IPS DF 19.7 (cell line): ENCODE measurements around the gene HIVEP3.

Source experiments
- DNase-seq: peaks from one replicate; pipeline ENCODE4 v3.0.0-alpha.2; 2013; ENCODE audit warnings: low read depth, low spot score

The HIVEP3 gene

DNA sequence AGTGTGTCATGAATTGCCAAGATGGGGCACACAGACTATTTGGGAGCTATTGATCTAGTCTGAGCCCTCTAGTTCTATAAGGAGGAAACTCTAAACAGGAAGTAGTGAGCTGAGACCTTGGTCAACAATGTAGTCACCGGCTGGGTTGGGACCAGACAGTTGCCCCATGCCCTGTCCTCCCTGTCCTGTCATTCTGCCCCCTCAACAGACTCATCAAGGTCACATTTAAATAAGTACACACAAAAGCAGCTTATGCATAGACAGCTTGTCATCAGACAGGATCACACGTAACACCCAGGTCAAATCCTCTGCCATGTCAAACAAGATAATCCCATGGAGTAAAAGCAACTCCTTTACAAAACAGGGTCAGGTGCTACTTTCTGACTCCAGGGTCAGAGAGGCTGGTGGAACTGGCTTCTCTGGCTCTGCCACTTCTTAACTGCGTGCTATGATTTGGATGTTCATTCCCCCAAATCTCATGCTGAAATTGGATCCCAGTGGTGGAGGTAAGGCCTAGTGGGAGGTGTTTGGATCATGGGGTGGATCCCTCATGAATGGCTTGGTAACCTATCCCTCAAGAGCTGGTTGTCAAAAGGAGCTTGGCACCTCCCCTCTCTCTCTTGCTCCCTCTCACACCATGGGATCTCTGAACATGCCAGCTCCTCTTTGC is 128.9 kb downstream of the HIVEP3 start:
- DNase-seq: no peak

GRCh38 chr1:41788427-41788826 is 130.3 kb downstream of the HIVEP3 start:
- DNase-seq: no peak

- DNase-seq: no peak
Measured at GRCh38 chr1:41784531-41785274, 134.0 kb downstream of the HIVEP3 start.

- DNase-seq: no peak
Measured at GRCh38 chr1:41783189-41783639, 135.5 kb downstream of the HIVEP3 start.

- no peak for DNase-seq
Measured at GRCh38 chr1:41780916-41781315, 137.8 kb downstream of the HIVEP3 start.

- DNase-seq: no peak
Measured at GRCh38 chr1:41780322-41780721, 138.4 kb downstream of the HIVEP3 start.

GRCh38 chr1:41779360-41779759 is 139.4 kb downstream of the HIVEP3 start:
- DNase-seq: no peak

GRCh38 chr1:41777695-41778094 is 141.0 kb downstream of the HIVEP3 start:
- no peak for DNase-seq

DNA sequence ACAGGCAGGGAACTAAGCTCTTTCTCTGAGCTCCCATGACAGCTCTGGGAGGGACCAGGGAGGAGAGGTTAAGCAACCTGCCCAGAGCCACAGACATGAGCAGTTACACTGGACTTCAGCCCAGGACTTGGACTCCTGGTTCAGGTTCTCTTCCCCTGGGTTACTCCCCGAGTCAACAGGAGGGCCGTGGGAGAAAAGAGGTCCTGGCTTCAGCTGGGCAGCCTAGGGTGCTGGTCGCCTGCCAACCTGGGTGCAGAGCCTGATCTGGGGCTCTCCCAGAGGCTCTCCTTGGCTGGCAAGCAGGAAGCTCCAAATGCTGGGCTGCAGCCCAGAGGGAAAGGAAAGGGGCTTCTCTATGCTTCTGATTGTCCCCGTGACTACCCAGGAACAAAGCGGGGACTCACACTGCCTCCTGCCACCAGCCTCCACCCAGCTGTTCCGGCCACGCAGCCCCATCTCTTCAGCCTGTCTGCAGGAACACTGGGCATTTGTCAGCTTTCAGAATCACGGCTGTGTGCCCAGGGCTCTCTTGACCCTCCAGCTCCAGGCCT is 141.8 kb downstream of the HIVEP3 start:
- no peak for DNase-seq

DNA sequence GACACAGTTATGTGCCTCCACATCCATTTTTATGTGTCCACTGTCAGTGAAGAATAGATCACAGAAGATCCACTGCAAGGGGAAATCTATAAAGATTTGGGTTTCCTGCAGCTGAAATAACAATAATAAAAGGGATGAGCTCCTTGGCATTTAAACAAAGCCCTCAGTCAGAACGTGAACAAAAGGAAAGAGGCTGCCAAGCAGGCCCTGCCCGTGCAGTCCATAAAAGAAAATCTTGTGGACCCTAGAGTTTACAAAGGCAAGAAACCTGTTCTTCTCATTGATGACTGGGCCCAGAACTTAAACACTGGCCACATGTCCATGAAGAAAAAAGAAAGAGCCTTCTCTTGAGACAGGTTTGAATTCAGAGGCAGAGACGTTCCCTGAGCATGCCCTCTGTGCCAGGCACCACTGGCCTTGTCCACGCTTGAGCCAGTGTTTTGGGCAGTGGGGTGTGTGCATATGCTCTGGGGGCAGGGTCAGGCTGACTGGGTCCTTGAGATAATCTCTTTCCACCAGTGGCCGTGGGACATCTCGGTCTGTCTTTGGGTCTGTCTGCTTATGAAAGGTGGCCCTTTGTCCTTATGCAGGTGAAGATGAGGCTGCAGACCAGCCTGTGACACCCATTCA is 142.7 kb downstream of the HIVEP3 start:
- no peak for DNase-seq

- no peak for DNase-seq
Measured at GRCh38 chr1:41774471-41774990, 144.2 kb downstream of the HIVEP3 start.

DNA sequence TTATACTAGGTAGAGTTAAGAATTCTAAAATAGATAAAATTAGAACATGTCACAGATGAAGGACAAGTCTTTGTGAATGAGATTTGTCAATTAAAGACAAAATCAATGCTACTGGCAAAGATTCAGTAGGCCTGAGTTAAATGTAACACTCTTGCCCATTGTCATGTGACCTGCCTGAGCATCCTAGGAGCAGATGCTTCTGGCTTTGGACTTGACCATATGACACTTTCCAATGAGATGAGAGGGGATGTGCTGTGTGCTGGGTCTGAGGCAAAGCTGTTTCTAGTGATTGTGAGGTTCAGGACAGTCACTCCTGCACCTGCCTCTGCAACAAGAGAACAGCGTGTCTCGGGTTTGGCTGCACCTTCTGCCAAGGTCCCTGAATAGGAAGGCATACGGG is 144.9 kb downstream of the HIVEP3 start:
- no peak for DNase-seq

DNA sequence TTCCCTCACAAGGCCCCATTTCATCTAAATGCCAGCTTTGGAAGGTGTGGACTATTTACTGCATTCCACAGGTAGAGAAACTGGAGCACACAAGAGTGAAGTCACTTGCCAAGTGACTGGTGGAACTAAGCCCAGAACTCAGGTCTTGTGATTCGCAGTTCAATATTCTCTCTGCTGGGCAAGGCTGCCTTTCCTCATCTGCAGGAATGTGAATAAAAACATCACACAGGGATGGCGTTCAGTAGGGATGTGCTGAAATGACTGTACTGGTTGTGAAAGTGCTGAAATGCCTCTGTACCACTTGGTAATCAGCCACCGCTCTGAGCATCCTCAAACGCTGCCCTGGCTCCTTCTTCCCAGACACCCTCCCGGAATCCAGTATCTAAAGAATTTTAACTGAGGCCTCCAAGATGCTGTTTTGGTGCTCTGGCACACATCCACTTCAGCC is 145.6 kb downstream of the HIVEP3 start:
- DNase-seq: no peak

- DNase-seq: no peak
Measured at GRCh38 chr1:41769068-41769467, 149.7 kb downstream of the HIVEP3 start.

GRCh38 chr1:41768583-41768982 is 150.1 kb downstream of the HIVEP3 start:
- DNase-seq: no peak

DNA sequence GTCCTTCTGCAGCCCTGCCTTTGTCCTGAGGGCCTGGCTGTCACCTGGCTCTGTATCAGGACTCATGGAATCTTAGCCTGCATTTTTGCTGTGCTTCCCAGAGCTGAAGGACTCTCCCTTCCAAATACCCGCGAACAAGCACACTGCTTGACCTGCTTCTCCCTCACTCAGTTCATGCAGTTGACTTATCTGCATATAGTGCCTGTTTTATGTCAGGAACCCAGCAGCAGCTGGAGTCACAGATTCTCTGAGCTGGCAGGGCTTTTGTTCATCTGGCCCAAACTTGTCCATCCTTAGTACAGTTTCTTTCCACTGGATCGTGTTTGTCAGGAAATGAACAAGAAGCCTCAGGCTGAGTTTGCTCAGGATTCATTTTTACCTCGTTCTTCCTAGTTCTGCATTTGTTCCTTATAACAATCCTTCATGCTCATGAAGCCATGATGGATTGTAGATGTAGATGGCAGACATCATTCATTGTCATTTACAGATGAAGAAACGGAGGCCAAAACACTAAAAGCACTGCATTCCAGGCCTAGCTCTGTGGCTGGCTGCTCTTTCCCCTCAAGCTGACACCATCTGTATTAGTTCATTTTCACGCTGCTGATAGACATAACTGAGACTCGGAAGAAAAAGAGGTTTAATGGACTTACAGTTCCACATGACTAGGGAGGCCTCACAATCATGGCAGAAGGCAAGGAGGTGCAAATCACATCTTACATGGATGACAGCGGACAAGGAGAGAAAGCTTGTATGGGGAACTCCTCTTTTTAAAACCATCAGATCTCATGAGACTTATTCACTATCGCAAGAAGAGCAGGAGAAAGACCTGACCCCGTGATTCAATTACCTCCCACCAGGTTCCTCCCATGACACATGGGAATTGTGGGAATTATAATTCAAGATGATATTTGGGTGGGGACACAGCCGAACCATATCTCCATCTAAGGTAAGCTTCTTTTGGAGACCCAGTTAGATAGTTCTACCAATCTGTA is 150.9 kb downstream of the HIVEP3 start:
- DNase-seq: no peak

DNA sequence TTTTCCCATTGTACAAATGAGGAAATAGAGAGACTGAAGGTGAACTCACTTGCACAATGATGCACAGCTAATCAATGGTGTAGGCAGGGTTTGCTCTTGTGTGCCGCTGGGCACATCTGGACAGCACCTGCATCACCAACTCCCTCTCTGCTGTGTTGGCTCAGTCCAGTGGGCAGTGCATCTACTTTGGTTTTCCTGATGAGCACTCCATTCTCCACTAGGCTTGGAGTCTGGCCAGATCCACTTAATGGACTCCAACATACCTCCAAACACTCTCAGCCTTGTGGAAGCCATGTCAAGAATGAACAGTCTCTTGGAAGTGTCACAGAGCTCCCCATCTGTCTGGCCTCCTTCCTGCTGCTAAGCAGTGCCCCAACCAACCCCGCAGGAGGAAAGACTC is 152.2 kb downstream of the HIVEP3 start:
- no peak for DNase-seq

- DNase-seq: no peak
Measured at GRCh38 chr1:41766041-41766440, 152.7 kb downstream of the HIVEP3 start.

GRCh38 chr1:41765152-41765551 is 153.6 kb downstream of the HIVEP3 start:
- no peak for DNase-seq

- no peak for DNase-seq
Measured at GRCh38 chr1:41764656-41765055, 154.1 kb downstream of the HIVEP3 start.

DNA sequence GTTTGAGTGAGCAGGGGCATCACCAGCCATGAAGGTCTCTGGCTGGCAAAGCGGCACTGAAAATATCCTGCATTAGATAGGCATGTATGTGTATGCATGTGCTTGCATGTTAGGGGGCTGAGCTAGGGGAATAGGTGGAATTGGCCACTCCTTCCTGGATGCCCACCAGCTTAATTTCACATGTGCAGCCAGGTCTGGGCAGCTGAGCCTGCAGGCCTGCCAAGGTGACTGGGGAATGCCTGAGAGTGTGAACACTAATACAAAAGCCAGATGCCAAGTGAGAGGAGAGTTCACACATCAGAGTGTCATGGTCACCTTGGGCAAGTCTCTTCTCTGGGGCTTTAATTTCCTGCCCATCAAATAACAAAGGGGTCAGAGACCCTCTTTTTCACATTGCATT is 155.9 kb downstream of the HIVEP3 start:
- DNase-seq: no peak
